HG02798 (cell line): ENCODE measurements around the gene ZRANB1.

Experiments used
- ATAC-seq: cut with Tn5 transposase; IDR thresholded peaks from one replicate; pipeline ENCODE4 v1.9.1; 2021; ENCODE audit warnings: mild to moderate bottlenecking; ENCODE audit not compliant: unreplicated experiment, poor library complexity

ZRANB1 gene

DNA sequence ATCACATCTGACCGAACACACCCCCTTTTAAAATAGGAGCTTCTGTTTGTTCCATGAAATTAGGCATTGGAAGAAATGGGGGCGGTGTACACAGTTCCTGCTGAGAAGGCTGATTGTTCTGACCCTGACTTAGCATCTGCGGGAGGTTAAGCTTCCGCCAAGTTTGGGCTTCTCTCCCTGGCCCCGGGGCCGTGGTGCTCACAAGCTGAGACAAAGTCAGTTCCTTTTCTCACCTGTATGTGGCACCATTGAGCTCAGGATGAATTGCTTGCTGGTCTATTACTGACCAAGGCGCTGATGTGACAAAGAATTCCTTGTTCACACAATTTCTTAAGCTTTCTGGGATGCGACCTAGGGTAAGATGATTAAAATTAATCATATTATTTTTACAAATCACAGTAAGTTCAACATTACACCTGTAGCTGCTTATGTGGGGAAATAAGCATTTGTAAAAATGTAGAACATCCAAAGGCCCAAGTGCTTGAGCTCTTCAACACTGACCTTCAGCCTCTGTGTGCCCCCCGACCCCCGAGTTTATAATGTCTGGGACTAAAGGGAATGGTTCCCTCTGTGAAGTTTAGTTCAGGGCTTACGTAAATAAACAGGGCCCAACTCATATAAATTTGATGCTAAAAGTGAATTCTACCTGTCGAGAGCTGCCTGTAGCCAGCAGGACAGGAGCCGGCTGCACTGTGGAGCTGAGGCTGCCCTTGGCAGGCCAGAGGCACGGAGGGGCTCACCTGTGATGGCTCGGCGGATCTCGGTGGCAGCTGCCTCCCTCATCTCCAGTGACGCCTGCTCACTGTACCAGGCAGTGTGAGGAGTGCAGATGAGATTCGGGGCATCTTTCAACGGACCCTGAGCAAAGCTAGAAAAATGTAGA, 50.8 kb downstream of the ZRANB1 start:
- peak; percentile 61 for ATAC-seq

DNA sequence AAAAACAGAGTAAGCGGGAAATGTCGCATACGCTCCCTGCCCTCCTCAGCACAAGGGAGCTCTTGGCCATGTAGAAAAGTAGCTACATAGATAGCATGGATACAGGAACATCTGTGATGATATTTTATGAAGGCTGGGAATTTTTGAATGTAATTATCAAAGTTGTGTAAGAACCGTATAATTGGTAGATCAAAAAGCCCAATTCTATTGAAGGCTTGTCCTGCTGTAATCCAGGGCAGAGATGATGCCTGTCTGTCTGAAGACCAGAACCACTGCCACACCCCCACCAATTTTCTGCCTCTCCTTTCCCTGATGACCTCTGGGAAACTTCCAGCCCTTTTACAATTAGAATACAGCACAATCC, 51.4 kb downstream of the ZRANB1 start:
- ATAC-seq, result no peak

DNA sequence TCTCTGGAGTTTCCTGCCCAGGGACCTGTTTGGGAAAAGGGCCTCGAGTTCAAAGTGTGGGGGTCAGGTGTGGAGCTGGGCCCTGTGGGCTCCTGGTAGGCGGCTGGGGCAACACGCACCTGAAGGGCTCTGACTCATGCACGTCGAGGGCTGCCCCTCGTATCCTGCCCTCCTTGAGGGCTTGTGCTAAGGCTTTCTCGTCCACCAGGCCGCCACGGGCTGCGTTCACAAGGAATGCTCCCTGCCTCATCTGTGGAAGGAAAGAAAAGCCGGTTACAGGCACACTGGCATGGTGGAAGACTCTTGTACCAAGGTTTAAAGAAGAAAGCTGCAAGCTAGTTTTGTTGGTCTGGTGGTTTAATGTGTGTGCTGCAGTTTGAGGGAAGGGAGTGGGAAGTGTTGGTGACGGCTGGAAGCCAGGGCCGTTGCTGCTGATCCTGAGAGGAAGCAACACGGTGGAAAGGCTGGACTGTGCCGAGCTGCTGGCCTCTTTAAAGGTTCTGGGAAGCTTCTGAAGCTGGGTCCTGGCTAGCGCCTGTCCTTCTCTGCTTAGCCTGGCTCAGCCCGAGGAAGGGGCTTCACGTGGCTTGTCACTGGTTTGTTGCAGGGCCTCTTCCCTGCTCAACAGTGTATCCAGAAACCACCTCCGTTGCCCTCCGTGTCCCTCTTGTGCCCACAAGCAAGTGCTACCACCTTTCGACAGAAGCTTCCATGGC, 52.0 kb downstream of the ZRANB1 start:
- ATAC-seq, result no peak

DNA sequence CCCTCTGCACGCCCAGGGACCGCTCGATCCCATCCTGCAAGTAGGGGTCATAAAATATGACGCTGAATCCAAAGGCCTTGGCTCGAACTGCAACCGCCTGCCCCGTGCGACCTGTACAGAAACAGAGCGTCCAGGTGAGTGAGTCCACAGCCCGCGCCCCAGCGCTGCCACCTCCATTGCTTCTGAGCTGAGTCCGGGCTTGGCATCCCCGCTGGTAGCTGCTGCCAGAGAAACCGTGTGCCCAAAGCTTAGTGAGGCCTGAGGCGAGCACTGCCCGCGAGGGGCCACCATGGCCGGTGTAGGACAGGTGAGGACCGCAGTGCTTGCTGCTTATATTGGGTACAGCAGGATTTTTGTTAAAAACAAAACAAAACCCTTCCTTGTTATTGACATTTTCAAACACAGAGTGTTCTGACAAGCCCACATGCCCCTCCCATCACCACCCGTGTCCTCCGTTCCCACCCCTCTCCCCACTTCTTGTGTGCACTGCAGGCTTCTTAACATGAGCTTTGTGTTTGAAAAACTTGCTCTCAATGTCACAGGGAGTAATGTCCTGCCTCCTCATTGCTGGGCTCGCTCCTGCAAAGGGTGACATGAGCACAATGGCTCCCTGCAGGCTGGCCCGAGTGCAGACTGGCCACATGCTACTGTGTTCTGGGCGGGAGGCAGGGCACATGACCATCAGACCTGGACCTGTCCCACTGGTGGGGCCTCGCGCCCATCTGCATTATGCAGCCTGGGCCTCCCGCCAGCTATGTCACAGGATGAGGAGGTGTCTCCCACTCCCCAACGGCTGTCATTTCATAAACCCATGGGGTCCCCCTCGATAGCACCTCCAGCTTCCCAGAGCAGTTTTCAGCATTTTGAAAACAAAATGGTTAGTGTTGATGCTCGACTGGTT, 52.9 kb downstream of the ZRANB1 start:
- ATAC-seq, result no peak

DNA sequence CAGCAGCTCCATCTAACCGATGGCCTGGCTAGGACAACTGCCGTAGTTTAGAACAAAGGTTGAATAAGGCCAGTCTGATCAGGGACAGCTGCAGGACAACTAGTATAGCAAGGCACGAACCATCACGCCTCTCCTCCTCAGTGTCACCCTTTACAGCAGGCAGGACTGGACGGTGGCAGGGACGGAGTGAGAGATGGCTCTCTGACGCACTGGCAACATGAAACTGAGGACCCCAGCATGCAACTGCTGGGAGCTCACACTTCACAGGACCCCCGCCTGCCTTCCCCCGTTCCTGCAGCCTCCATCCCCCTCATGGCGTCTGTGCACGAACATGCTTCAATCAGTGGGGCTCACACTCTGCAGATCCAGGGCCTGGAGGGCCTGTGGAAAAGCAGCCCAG, 53.7 kb downstream of the ZRANB1 start:
- no peak for ATAC-seq

DNA sequence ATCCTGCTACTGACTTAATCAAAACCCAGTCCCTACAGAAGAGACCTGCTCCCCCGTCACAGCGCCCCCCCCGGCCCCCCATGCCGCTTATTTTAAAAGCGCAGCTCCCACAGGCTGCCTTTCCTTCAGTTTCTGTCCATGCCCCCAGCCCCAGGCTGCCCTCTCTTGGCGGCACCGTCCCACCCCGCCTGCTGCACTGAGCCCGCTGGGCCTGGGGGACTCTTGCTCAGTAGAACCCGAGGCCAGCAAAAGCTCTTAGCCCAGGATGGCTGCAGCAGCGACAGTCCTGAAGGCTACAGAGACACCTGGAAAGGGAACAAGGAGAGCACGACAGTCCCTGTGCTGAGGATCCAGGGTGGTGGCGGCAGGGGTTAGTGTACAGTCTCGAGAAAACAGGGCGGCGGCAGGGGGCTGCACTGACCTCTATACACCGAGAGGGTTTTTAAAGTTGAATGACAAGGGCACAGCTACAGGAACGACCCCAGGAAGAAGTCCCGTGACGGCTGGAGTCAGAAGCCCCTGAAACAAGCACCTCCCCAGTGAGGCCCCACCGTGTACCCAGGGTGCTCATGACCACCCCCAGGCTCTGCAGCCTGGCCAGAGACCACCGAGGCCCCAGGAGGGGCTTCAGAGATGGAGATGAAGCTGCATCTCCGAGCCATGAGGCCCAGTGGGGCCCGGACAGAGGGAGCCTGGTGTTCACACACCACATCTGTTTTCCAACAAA, 54.4 kb downstream of the ZRANB1 start:
- no peak for ATAC-seq

DNA sequence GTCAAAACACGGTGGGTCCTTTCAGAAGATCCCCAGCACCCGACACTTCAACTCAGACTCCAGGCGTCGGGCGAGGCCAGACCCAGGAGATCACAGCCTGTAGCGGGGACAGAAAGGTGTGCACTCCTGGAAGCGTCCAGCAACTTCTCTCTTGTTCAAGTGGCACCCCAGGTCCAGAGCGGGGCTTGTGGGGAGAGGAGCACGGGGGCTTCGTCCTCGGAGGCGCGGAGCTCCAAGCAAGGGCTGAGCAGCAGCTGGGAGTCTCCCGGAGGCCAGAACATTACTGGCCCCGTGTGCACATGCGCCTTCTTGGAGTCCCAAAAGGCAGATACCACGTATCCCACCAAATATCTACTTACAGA, 54.9 kb downstream of the ZRANB1 start:
- no peak for ATAC-seq

DNA sequence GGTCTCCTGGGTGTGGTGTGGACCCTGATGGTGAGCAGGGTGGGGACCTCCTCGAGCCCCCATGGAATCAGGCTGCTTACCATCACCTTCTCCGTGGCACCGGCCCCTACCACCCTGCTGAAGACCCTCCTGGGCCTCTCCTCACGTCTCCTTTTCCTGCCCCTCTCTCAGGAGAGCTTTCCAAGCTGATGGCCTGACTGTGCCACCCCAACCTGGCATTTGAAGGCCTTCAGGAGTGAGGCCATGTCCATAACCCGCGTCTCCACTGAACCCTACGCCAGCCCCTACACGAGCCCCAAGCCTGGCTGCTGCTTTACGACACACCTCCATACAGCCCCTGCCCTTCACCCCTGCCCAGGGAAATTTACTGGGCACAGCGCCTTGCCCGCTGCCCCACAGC, 55.4 kb downstream of the ZRANB1 start:
- ATAC-seq, result no peak

DNA sequence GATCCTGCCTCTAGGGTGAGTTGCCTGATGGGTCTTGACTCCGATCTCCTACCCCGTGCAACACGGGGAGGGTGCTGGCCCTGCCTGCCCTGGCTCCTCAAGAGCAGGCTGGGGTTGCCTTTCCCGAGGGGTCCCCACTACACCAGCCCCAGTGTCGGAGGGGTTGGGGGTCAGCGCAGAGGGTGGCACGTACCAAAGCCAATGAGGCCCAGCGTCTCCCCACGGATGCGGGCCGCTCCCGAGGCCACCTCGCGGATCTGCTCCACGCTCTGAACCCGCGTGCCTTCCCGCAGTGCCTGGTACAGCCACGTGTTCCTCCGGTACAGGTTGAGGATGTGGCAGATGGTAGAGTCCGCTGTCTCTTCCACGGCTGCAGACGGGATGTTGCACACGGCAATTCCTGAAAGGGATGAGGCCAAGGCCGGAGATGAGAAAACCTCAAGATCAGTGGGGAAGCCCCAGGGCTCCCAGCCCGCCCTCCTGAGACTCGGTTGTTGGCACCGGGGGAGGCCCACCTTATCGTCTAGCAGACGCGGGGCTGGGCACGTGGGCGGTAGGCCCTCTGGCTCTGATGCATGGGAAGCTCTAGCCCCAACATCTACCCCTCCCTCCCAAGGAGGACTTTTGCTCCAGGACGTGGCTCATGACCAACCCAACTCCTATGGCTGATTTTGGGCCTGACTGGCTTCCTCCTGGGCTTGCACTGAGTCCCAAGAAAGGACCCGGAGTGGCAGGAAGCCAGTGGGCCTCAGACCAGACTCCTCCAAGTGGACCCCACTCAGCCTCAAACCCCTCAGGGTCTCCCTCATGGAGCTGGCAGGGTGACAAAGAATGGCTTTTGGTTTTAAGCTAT, 56.1 kb downstream of the ZRANB1 start:
- no peak for ATAC-seq

DNA sequence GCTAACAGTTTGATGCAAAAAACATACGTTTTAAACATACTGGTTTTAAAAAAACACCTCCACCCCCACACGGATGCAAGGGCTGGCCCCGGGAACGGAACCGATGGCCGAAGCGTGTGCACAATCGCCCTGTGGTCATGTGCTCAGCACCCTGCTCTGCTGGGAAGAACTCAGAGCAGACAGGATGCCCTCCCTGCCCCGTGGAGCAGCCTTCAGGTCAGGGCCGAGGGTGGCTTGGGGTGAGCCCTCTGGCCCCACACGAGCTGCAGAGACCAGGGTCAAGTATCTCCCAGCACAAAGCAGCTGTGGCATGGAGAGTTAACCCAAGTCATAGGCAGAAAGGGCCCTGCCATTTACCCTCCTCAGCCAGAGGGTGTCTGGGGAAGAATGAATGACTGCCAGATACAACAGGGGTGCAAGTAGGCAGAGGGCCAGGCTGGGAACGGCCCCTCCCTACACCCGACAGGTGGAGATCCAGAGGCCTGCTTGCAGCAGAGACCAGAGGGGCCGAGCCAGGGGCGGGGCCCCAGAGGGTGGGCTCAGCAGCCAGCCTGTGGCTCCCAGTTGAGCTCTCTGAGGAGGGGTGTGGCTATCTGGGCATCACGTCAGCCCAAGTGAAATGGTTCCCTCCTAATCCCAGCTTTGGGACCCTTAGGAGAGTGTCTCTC, 56.8 kb downstream of the ZRANB1 start:
- no peak for ATAC-seq

DNA sequence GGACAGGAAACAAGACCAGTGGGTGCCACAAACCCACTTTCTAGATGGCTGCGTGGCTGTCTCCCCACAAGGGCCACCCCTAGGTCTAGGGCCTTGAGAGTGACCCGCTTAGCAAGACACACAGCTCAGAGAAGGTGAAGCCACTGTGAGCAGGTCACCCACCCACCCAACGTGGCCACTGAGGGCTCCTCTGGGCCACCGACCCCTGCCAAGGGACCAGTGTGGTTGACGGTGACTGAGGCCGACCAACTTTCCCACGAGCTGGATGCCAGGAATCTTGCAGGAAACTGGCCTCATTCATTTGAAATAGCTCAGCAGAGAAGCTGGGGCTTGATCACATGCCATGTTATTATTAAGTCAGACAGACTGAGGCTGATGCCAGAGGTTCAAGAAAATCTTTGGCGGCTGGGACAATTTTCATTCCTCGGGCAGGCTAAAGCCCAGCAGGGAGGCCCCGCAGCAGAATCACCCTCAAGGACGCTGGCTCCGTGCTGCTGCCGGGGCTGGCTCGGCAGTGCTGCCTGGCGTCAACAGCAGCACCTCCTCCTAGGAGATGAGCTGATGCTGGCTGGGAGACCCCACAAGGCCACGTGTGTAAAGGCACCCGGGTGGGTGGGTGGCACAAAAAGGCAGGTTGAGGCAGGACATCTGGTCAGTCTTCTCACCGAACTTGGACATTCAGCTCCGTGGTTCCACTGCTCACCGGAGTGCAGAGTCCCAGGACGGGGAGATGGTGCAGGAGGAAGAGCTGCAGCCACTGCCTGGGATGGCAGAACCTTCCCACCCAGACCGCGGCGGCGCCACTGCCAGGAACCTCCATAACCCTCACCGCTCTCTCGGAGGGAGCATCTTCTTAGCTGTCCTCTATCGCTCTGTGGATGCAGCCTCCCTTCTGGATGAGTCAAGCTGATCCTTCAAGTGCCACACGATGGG, 57.8 kb downstream of the ZRANB1 start:
- no peak for ATAC-seq

DNA sequence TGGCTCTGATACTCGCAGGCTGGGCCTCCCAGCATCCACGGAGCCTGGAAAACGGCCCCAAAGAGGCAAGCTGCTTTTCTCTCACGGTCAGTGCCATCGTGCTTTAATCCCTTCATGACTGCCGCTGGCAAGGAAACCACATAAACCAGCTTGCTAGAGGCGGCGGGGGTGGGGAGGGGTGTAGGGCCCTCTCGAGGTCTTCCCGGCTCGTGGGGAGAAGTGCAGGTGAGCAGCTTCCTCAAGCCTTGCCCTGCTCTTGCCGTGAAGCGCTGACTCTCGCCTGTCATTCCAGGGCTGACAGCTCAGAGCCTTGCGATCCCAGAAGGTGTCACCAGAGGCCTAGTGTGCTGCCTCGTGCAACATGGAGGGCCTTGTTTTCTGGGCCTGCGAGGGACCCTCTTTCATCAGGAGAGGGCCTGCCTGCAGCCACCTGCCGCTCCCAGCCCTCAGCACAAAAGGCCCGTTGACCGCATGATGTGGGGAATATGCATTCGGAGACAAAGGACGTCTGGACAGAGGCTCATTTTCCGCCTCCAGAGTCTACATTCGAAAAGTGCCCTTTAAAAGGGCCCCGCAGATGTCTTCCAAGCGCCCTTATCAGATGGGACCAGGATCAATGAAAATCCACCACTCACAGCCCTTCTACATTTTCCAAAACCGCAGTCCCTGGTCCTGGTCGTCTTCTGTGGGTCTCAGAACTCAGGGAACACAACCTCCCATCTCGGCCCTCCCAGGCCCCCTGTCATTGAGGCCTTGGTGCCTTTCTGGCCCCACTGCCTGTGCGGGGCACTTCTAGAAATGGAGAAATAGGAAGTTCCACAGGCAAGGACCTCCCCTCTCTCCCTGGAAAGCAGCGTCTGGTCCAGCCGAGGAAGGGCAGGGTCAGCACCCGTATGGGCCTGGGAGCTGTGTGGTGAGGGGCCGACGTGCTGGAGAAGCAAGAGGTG, 58.7 kb downstream of the ZRANB1 start:
- no peak for ATAC-seq

DNA sequence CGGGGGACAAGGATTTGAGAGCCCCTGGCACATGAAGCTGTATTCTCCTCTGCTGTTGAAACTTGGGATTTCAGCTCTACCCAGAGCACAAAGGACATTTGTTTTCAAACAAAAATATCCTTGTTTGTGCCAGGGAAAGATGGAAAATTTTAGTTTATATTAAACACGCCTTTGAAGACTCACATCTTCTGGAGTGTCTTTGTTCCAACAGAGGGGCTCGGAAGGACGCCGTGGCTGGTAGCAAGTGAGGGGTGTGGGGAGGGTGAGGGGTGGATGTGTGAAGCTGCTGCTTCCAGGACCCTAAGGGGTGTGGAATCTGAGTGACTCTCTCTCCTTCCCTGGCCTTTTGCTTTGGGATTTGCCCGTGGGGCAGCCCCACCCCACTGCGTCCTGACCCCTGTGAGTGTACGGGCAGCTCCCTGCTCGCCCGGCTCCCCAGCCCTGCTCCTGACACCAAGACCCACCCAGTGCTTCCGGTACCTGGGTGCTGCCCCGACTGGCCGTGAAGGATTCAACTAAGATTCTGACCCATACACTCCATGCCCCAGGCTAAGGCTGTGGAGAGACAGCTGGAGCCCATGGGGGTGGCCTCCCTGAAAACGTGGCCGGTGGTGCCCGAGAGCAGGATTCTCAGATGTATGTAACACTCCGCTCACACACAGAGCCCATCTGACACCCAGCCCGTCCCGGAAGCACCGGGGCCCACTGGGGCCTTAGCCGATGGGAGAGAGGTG, 59.6 kb downstream of the ZRANB1 start:
- no peak for ATAC-seq

DNA sequence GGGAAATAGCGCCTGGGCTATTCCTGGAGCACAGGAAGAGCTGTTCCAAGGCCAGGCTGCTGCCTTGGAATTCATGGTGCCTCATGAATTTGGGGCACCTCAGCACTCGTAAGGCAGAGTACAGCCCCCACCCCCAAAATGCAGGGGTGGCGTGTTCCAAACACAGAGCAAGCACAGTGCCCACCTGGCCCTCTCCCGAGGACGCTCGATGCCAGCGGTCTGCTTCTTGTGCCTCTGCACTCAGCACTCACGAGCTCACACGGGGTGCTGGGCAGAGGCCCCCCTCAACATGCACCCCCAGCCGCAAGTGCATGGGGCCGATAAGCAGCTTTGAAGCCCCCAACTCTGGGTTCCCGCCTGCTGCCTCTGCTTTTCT, 60.1 kb downstream of the ZRANB1 start:
- ATAC-seq, result no peak

DNA sequence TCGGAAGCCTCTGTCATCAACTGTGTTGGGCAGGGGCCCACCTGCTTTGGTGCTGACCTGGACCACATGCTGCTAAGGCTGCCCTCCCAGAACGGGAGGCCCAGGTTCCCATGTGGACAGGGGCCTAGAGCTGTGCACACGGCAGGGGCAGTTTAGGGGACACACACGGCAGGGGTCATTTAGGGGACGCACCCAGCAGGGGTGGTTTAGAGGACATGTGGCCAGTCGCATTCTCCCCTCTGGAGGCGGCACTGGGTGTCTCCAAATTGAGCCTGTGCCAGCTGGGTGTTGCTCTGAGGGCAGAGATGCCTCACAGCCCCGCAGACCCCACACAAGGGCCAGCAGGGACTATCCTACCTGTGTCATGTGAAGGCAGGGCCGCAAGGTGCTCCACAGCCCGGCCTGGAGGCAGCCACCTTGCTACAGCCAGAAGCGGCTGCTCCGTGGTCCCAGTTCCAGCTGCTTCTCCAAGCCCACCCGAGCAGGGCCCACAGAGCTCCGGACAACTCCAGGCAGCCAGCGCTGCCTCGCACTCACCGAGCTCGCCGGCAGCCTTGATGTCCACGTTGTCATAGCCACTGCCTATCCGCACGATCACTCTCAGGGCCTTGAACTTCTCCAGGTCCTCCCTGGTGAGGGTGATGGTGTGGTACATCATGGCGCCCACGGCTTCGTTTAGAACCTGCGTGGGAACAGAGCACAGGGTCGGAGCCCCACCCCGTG, 60.7 kb downstream of the ZRANB1 start:
- ATAC-seq, result no peak
